ENCODE data around the gene C9orf153.
"Not testable (repeated sequence)": the region's sequence is repeated elsewhere in the genome, so short reads cannot be mapped to it uniquely, and the experiment has no call there.

Gene C9orf153

GRCh38 chr9:86259557-86259956 lies at the start of gene C9orf153:
Gene C9orf153 (minus strand): TSS chr9:86259657. CDS start chr9:86229603, 30,054 bp downstream.
- DNase-seq (ENCODE audit: low read depth) = no peak

GRCh38 chr9:86308687-86309086 lies 49.2 kb upstream of the C9orf153 start:
- no peak for DNase-seq (ENCODE audit: low read depth)

GRCh38 chr9:86304236-86304730 lies 44.8 kb upstream of the C9orf153 start:
- DNase-seq (ENCODE audit: low read depth) = no peak

- DNase-seq (ENCODE audit: low read depth) = no peak
These were observed 44.0 kb upstream of the C9orf153 start for GRCh38 chr9:86303316-86303975.

- DNase-seq (ENCODE audit: low read depth) = no peak
These were observed 42.2 kb upstream of the C9orf153 start for GRCh38 chr9:86301686-86302085.

GRCh38 chr9:86300701-86301100 lies 41.2 kb upstream of the C9orf153 start:
- DNase-seq (ENCODE audit: low read depth) = no peak

- no peak for DNase-seq (ENCODE audit: low read depth)
These were observed 39.4 kb upstream of the C9orf153 start for GRCh38 chr9:86298873-86299272.

- not testable (repeated sequence) for DNase-seq (ENCODE audit: low read depth)
These were observed 30.9 kb upstream of the C9orf153 start for GRCh38 chr9:86290341-86290740.

- no peak for DNase-seq (ENCODE audit: low read depth)
These were observed 29.2 kb upstream of the C9orf153 start for GRCh38 chr9:86288499-86289198.

GRCh38 chr9:86287013-86287412 lies 27.6 kb upstream of the C9orf153 start:
- no peak for DNase-seq (ENCODE audit: low read depth)

- DNase-seq (ENCODE audit: low read depth) = no peak
These were observed 26.8 kb upstream of the C9orf153 start for GRCh38 chr9:86286278-86286677.

GRCh38 chr9:86285261-86285660 lies 25.8 kb upstream of the C9orf153 start:
- no peak for DNase-seq (ENCODE audit: low read depth)

- DNase-seq (ENCODE audit: low read depth) = no peak
These were observed 23.6 kb upstream of the C9orf153 start for GRCh38 chr9:86282979-86283535.

GRCh38 chr9:86282077-86282978 lies 22.9 kb upstream of the C9orf153 start, which contains the start of gene ISCA1:
Gene ISCA1 (minus strand): TSS chr9:86282538. CDS start chr9:86282458, 80 bp downstream.
- DNase-seq (ENCODE audit: low read depth) = peak; percentile 94

GRCh38 chr9:86281593-86282076 lies 22.2 kb upstream of the C9orf153 start:
- DNase-seq (ENCODE audit: low read depth) = no peak

- DNase-seq (ENCODE audit: low read depth) = no peak
These were observed 21.1 kb upstream of the C9orf153 start for GRCh38 chr9:86280580-86280979.

- DNase-seq (ENCODE audit: low read depth) = no peak
These were observed 20.4 kb upstream of the C9orf153 start for GRCh38 chr9:86279839-86280238.

GRCh38 chr9:86277072-86277471 lies 17.6 kb upstream of the C9orf153 start:
- no peak for DNase-seq (ENCODE audit: low read depth)

- no peak for DNase-seq (ENCODE audit: low read depth)
These were observed 16.5 kb upstream of the C9orf153 start for GRCh38 chr9:86275962-86276361.

GRCh38 chr9:86274821-86275643 lies 15.6 kb upstream of the C9orf153 start:
- no peak for DNase-seq (ENCODE audit: low read depth)

- no peak for DNase-seq (ENCODE audit: low read depth)
These were observed 12.8 kb upstream of the C9orf153 start for GRCh38 chr9:86272221-86272620.

All from stimulated activated CD8-positive, alpha-beta memory T cell treated with anti-CD3 and anti-CD28 coated beads, Interleukin-15, amount 100 ng/mL, for 24 hours (primary cell).